GM10266 (cell line): Measurements from ENCODE around the gene PEMT.

Experiments used
- DNase-seq: peaks from one replicate; pipeline ENCODE4 v3.0.0; 2012; ENCODE audit errors: extremely low spot score
- TF ChIP-seq, protein P1 (sequence below): IDR thresholded peaks from 2 replicates; pipeline ENCODE4 v1.5.1; 2012; ENCODE audit warnings: mild to moderate bottlenecking, low read depth; ENCODE audit not compliant: control insufficient read depth, insufficient read depth; ENCODE audit errors: missing control alignments

The PEMT gene

GRCh38 chr17:17484451-17484899 is 107.0 kb downstream of the PEMT start:
- TF ChIP-seq, protein P1, sequence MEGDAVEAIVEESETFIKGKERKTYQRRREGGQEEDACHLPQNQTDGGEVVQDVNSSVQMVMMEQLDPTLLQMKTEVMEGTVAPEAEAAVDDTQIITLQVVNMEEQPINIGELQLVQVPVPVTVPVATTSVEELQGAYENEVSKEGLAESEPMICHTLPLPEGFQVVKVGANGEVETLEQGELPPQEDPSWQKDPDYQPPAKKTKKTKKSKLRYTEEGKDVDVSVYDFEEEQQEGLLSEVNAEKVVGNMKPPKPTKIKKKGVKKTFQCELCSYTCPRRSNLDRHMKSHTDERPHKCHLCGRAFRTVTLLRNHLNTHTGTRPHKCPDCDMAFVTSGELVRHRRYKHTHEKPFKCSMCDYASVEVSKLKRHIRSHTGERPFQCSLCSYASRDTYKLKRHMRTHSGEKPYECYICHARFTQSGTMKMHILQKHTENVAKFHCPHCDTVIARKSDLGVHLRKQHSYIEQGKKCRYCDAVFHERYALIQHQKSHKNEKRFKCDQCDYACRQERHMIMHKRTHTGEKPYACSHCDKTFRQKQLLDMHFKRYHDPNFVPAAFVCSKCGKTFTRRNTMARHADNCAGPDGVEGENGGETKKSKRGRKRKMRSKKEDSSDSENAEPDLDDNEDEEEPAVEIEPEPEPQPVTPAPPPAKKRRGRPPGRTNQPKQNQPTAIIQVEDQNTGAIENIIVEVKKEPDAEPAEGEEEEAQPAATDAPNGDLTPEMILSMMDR: peak; percentile 8
- DNase-seq: no peak

DNA sequence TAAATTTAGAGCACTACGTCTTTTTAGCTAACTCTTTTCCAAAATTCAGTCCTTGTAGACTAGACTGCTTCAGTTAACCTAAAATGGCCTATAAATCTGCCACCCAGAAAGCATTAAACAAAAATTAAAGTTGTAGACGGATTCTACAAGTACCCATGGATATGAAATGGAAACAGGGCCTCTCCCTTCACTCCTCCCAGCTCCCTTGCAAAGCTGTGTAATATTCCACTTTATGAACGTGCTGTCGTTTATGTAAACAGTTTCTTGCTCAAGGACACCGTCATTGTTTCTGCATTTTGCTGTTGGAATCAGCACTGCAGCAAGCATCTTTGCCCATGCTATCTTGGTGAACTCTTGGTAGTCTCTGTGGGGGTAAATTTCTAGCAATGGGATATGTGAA is 109.6 kb downstream of the PEMT start:
- TF ChIP-seq, protein P1: no peak
- no peak for DNase-seq

GRCh38 chr17:17480593-17481148 is 110.8 kb downstream of the PEMT start:
- DNase-seq: no peak
- TF ChIP-seq, protein P1: no peak

- DNase-seq: no peak
- TF ChIP-seq, protein P1: no peak
Observed at GRCh38 chr17:17479209-17479608, 112.3 kb downstream of the PEMT start.

DNA sequence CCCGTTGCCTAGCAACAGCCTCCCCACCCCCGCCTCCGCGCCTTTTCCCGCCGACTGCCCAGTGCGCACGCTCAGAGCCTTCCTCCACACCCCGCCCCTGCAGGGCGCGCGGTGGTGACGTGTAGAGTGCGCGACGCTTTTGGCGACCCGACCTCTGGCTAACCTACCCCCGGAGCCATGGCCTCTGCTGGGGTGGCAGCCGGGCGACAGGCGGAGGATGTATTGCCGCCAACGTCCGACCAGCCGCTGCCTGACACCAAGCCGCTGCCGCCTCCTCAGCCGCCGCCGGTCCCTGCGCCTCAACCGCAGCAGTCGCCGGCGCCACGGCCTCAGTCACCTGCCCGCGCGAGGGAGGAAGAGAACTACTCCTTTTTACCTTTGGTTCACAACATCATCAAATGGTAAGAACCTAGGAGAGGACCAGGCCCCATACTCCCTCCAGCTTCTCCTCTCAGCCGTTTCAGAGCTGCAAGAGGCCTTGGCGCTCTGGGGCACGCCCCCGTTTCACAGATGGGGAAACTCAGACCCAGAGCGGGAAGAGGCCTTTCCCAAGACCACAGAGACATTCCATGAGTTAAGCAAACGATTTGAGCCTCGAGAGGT is 114.5 kb downstream of the PEMT start, which contains the start of gene MED9:
TSS of gene MED9 (plus strand) at position 136 of the 603 bp plus-strand sequence. CDS start at position 178, 42 bp downstream.
- DNase-seq: peak; percentile 98
- TF ChIP-seq, protein P1: no peak

GRCh38 chr17:17474341-17474740 is 117.2 kb downstream of the PEMT start:
- no peak for DNase-seq
- TF ChIP-seq, protein P1: no peak

GRCh38 chr17:17472333-17472920 is 119.1 kb downstream of the PEMT start:
- TF ChIP-seq, protein P1: no peak

More at GRCh38 chr17:17472333-17472920, 119.1 kb downstream of the PEMT start:
- DNase-seq: no peak
